GM21390 (cell line): ENCODE data around the gene CWH43.
"Not testable (repeated sequence)": the region's sequence is repeated elsewhere in the genome, so short reads cannot be mapped to it uniquely, and the experiment has no call there.

ENCODE experiments used
- ATAC-seq: cut with Tn5 transposase; IDR thresholded peaks from one replicate; pipeline ENCODE4 v1.9.1; 2021; ENCODE audit not compliant: unreplicated experiment

Gene CWH43

GRCh38 chr4:49096215-49096614, 110.1 kb downstream of the CWH43 start:
- ATAC-seq, result not testable (repeated sequence)

GRCh38 chr4:49096627-49097026, 110.6 kb downstream of the CWH43 start:
- not testable (repeated sequence) for ATAC-seq

- peak; percentile 29 for ATAC-seq
Measured at GRCh38 chr4:49097071-49097470, 111.0 kb downstream of the CWH43 start.

- not testable (repeated sequence) for ATAC-seq
Measured at GRCh38 chr4:49097505-49097904, 111.4 kb downstream of the CWH43 start.

GRCh38 chr4:49098034-49098759, 112.1 kb downstream of the CWH43 start:
- not testable (repeated sequence) for ATAC-seq

GRCh38 chr4:49099831-49100444, 113.9 kb downstream of the CWH43 start:
- ATAC-seq, result not testable (repeated sequence)

- ATAC-seq, result peak; percentile 27
Measured at GRCh38 chr4:49102344-49102898, 116.3 kb downstream of the CWH43 start.

GRCh38 chr4:49103436-49104136, 117.5 kb downstream of the CWH43 start:
- ATAC-seq, result peak; percentile 28

GRCh38 chr4:49104231-49104930, 118.3 kb downstream of the CWH43 start:
- not testable (repeated sequence) for ATAC-seq

GRCh38 chr4:49105248-49105904, 119.3 kb downstream of the CWH43 start:
- not testable (repeated sequence) for ATAC-seq

GRCh38 chr4:49107262-49107661, 121.2 kb downstream of the CWH43 start:
- ATAC-seq, result not testable (repeated sequence)

GRCh38 chr4:49108183-49108978, 122.3 kb downstream of the CWH43 start:
- ATAC-seq, result peak; percentile 40

- peak; percentile 35 for ATAC-seq
Measured at GRCh38 chr4:49109567-49110166, 123.6 kb downstream of the CWH43 start.

- peak; percentile 47 for ATAC-seq
Measured at GRCh38 chr4:49110579-49110978, 124.5 kb downstream of the CWH43 start.
